Ovary (tissue), 3 donors: ENCODE data around the gene MAPK7.

Experiments
- POLR2A ChIP-seq: fragments of 450-650 bp; IDR thresholded peaks from one replicate; pipeline ENCODE4 v1.6.1; 2017; ENCODE audit warnings: antibody characterized with exemption, mild to moderate bottlenecking, moderate library complexity
- TF ChIP-seq, protein P1 (sequence below), 3 donors: fragments of 450-650 bp in 2 of 3; fragments of 200-600 bp in 1 of 3; IDR thresholded peaks; one replicate each; pipeline versions ENCODE4 v1.5.1 to v1.8.0; 2016 to 2022; ENCODE audit warnings: antibody characterized with exemption in 3 of 3, mild to moderate bottlenecking in 1 of 3
- donor health status: DM: no; HTN: no; CAD: no.

DNA sequence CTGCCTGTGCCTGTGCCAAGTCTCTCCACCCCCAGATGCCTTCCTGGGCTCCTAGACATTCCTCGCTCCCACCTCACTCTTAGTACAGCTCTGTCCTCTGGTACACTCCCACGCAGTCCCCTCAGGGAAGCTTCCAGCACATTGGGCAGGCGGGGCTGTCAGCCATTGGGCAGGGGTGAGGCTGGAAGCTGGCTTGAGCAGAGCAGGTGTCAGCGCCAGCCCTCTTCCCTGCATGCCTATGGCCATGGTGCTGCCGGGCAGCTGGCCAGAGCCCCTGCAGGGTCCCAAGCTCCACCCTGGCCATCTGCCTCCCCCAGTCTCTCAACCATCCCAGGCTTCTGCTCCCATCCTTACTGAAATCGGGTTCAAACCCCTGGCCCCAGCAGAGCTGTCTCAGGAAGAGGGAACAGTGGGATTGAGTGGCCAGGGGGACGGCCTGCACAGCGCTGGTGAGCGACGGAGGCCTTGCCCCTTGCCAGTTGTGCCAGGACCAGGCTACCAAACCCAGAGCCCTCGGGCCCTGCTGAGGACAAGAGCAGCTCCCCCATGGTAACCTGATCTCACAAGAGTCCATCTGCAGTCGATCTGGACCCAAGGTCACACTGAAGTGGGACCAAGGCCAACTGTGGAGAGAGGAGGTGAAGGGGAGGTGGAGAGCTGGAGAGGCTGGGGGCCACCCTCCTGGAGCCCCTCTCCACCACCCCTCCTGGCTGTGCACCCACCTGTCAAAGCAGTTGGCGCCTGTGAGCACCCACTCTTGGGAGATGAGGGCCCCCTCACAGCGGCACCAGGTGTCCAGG, 13.4 kb upstream of the MAPK7 start:
- TF ChIP-seq, protein P1, sequence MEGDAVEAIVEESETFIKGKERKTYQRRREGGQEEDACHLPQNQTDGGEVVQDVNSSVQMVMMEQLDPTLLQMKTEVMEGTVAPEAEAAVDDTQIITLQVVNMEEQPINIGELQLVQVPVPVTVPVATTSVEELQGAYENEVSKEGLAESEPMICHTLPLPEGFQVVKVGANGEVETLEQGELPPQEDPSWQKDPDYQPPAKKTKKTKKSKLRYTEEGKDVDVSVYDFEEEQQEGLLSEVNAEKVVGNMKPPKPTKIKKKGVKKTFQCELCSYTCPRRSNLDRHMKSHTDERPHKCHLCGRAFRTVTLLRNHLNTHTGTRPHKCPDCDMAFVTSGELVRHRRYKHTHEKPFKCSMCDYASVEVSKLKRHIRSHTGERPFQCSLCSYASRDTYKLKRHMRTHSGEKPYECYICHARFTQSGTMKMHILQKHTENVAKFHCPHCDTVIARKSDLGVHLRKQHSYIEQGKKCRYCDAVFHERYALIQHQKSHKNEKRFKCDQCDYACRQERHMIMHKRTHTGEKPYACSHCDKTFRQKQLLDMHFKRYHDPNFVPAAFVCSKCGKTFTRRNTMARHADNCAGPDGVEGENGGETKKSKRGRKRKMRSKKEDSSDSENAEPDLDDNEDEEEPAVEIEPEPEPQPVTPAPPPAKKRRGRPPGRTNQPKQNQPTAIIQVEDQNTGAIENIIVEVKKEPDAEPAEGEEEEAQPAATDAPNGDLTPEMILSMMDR (IDR thresholded peaks at IDR 0.05): no peak
- no peak for TF ChIP-seq POLR2A
